ENCODE measurements around the gene FGF12.

FGF12 gene

DNA sequence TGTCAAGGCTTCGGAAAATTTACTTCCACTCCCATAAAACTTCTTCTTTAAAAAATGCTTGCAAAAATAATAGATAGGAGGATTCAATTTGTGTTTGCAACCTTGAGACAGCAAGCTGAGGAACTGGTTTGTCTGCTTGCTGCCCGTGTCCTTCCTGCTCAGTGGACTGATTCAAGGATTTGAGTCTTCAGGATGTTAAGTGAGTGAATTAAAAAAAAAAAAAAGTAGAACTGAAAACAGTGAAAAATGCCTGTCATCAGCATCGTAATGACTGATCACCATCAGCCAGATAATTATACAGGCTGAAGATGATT, 453.7 kb downstream of the FGF12 start:
- in situ Hi-C loops (cut with MboI; ENCODE audit: low sequenced_read_pairs, unreplicated experiment), result no loop called here
- TF ChIP-seq, protein P1, sequence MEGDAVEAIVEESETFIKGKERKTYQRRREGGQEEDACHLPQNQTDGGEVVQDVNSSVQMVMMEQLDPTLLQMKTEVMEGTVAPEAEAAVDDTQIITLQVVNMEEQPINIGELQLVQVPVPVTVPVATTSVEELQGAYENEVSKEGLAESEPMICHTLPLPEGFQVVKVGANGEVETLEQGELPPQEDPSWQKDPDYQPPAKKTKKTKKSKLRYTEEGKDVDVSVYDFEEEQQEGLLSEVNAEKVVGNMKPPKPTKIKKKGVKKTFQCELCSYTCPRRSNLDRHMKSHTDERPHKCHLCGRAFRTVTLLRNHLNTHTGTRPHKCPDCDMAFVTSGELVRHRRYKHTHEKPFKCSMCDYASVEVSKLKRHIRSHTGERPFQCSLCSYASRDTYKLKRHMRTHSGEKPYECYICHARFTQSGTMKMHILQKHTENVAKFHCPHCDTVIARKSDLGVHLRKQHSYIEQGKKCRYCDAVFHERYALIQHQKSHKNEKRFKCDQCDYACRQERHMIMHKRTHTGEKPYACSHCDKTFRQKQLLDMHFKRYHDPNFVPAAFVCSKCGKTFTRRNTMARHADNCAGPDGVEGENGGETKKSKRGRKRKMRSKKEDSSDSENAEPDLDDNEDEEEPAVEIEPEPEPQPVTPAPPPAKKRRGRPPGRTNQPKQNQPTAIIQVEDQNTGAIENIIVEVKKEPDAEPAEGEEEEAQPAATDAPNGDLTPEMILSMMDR (IDR thresholded peaks at IDR 0.05; ENCODE audit: borderline replicate concordance, control extremely low read depth, extremely low read depth, insufficient read depth, missing control alignments), result no peak
- no peak for DNase-seq (ENCODE audit: low spot score)

- TF ChIP-seq, protein P1 (IDR thresholded peaks at IDR 0.05; ENCODE audit: borderline replicate concordance, control extremely low read depth, extremely low read depth, insufficient read depth, missing control alignments), result no peak
- no peak for DNase-seq (ENCODE audit: low spot score)
- in situ Hi-C loops (cut with MboI; ENCODE audit: low sequenced_read_pairs, unreplicated experiment), result no loop called here
Observed at GRCh38 chr3:192273001-192273696, 454.2 kb downstream of the FGF12 start.

DNA sequence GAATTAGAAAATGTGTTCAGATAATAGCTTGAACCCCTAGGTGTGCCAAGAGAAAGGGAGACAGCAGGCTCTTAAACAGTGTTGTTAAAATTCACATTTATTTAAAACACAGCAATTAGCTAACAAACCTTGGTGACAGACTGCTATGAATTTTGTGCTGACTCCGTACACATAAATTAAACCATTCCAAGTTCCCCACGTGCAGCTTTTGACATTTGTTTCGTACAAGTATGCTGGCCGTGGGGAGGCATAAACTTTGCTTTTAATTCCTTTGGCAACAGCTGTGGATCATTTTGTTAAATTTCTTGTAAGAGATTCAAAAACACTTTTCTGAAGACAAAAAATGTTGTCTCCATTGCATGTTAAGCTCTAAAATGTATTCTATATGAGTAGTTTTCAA, 465.3 kb downstream of the FGF12 start:
- DNase-seq (ENCODE audit: low spot score), result no peak
- TF ChIP-seq, protein P1 (IDR thresholded peaks at IDR 0.05; ENCODE audit: borderline replicate concordance, control extremely low read depth, extremely low read depth, insufficient read depth, missing control alignments), result no peak
- in situ Hi-C loops (cut with MboI; ENCODE audit: low sequenced_read_pairs, unreplicated experiment), result no loop called here

GRCh38 chr3:192261135-192261534, 466.2 kb downstream of the FGF12 start:
- DNase-seq (ENCODE audit: low spot score), result no peak
- in situ Hi-C loops (cut with MboI; ENCODE audit: low sequenced_read_pairs, unreplicated experiment), result no loop called here
- TF ChIP-seq, protein P1 (IDR thresholded peaks at IDR 0.05; ENCODE audit: borderline replicate concordance, control extremely low read depth, extremely low read depth, insufficient read depth, missing control alignments), result no peak

DNA sequence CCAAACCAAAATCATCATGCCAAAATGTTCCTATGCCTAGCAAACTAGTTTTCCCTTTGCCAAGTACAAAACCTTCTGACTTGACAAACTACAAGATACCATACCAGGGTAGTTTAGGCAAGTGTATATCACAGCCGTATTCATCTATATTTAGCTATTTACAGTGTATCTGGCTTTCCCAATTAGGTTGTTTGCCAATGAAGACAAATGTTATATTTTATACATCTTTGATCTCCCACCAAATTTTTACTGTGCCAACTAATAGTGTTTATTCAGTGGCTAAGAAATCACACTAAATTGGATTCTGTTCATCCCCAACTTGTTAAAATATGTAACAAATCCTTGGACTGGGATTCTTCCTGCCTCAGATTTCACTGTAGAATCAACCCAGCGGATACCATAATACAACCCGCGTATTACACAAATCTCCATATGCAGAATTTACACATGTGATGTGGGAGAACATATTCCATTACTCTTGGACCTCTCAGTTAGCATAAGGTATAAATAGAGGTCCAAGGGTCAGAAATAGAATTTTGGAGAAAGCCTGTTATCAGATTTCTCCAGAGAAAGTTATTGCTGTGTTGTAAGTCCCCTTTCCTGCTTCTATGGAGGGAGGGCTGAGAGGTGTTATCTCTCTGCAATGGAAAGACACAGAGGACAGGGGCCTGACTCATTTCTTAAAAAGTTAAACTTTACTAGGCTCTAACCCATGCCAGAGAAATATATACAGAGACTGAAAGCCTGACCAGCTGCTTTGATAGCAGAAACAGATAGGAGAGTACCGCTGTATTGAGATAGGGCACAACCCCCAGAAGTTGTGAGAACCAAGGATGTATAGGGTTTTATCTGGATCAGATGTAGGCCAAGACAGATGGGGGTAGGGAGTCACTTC, 467.0 kb downstream of the FGF12 start:
- in situ Hi-C loops (cut with MboI; ENCODE audit: low sequenced_read_pairs, unreplicated experiment), result no loop called here
- DNase-seq (ENCODE audit: low spot score), result no peak
- TF ChIP-seq, protein P1 (IDR thresholded peaks at IDR 0.05; ENCODE audit: borderline replicate concordance, control extremely low read depth, extremely low read depth, insufficient read depth, missing control alignments), result no peak

GRCh38 chr3:192259661-192260060, 467.7 kb downstream of the FGF12 start:
- in situ Hi-C loops (cut with MboI; ENCODE audit: low sequenced_read_pairs, unreplicated experiment), result no loop called here
- TF ChIP-seq, protein P1 (IDR thresholded peaks at IDR 0.05; ENCODE audit: borderline replicate concordance, control extremely low read depth, extremely low read depth, insufficient read depth, missing control alignments), result no peak

More at GRCh38 chr3:192259661-192260060, 467.7 kb downstream of the FGF12 start:
- no peak for DNase-seq (ENCODE audit: low spot score)
